Esophagus squamous epithelium (tissue), 4 donors: Measurements from ENCODE around the gene ITGB3.

ENCODE experiments used
- CTCF ChIP-seq, 6 experiments: fragments of 450-650 bp in 4 of 6; fragments of 200-600 bp in 2 of 6; sonication (generic) in 2 of 6; IDR thresholded peaks; one replicate each; pipeline ENCODE4 v1.5.1; 2016 to 2019; ENCODE audit warnings: antibody characterized with exemption in 6 of 6, mild to moderate bottlenecking in 4 of 6, moderate library complexity in 4 of 6
- POLR2A ChIP-seq, 4 donors: fragments of 450-650 bp; IDR thresholded peaks; one replicate each; pipeline ENCODE4 v1.6.1; 2017; ENCODE audit warnings: antibody characterized with exemption in 4 of 4, mild to moderate bottlenecking in 4 of 4, moderate library complexity in 3 of 4

GRCh38 chr17:47246120-47246519 lies 7.5 kb upstream of the ITGB3 start:
- TF ChIP-seq CTCF (IDR thresholded peaks at IDR 0.05) (no peak), POLR2A (IDR thresholded peaks at IDR 0.05) (no peak)
